HK-2 (cell line): Measurements from ENCODE around the gene FRMD3.
"Not testable (repeated sequence)": the region's sequence is repeated elsewhere in the genome, so short reads cannot be mapped to it uniquely, and the experiment has no call there.

Experiments used
- DNase-seq: peaks from one replicate; pipeline ENCODE4 v3.0.0-alpha.2; 2018; ENCODE audit not compliant: unreplicated experiment

The FRMD3 gene

DNA sequence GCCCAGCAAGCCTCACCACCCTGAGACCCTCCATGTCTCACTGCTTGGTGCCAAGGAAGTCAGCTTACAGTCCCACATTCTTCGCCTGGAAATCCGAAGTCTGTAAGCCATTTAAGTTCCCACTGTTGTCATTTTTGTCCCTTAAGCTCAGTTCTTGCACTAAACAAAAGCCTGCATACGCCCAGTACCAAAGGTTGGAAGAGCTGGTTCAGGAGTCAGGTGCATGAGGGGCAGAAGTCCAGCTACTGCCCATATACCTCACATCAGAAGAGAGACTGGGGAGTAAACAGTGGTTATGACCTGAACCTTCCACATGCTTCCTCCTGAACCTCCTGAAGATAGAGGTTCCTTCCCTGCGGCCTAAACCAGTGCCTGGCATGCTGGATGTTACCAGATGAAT is 146.0 kb downstream of the FRMD3 start:
- DNase-seq, result no peak

DNA sequence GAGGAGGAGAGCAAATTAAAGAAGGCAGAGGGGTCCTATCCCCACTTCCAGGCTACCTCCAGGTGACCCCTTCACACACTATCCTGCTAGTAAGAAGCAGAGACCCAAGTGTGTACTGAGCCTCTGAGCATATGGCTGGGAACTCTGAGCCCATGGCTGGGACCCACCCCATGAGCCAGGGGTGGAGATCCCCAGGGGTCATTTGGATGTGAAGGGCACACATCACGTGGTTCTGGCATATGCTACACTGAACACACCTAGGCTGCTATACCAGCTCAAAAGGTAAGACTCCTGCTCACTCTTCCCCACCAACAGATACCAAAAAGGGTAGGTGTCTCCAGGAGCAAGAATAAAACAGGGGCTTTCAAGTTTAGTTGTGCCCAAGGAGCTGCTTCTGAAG is 149.9 kb downstream of the FRMD3 start:
- DNase-seq, result no peak

DNA sequence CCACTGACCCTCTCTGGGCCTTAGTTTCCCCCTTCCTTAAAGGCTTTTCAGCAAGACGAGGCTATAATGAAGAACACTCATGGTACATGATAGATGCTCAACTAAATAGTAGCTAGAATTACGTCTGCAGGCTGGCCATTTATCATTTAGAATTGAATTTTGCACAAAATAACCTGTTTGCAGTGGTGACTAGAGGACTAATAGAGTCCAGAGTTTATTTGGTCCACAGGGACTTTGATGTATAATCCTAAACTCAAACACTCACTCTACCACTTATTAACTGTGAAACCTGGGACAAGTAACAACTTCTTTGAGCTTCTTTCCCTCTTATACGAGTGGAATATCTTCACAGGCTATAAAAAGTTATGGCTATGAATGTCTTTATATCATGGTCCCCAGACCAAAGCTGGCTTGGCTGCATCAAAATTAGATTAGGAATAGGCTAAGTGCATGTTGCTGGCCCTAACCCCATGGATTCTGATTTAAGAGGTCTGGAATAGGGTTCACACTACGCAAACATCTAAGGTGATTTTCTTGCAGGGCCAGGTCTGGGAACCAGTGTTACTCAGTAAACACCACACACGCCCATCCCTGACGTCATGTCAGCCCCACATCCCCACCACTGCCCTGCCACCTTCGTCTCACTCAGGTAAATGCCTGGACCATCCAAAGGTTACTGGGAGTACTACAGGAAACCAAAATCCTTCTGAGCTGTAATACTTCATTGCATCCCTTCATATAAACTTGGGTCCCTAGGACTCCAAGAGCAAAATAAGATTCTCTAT is 150.6 kb downstream of the FRMD3 start:
- no peak for DNase-seq

DNA sequence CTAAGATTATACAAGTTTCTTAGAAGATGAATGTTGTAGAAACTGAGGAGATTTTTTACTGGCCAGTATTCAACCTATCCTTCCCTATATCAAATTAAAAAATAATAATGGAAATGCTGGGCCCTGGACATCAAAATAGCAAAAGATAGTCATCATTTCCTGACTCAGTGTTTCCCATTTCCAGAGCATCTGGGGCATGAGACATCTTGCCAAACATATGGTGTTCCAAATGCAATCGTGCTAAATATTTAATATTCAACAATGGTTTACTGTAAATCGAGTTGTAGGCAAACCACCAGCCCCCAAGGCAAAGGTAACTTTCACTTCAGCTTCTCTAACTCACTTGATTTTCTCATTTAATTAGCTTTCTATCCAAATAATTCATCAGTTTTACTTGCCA is 152.9 kb downstream of the FRMD3 start:
- DNase-seq, result no peak

DNA sequence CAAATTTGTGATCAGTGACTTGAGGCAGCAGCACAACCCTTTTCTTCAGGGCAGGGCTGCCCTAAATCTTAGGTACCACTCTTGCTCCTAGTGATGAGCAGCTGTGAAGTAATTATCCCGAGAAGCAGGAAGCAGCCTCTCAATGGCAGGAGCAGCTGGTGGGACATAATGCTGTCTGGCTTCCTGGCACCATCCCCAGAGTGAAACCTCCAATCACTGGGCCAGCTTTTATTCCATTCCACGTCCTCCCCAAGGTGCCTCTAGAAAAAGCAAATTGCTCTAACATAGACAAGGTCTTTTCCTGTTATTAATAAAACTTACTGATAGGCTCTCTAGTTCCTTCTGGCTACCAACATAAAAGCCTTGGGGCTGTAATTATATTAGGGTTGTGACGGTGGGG is 154.0 kb downstream of the FRMD3 start:
- no peak for DNase-seq

DNA sequence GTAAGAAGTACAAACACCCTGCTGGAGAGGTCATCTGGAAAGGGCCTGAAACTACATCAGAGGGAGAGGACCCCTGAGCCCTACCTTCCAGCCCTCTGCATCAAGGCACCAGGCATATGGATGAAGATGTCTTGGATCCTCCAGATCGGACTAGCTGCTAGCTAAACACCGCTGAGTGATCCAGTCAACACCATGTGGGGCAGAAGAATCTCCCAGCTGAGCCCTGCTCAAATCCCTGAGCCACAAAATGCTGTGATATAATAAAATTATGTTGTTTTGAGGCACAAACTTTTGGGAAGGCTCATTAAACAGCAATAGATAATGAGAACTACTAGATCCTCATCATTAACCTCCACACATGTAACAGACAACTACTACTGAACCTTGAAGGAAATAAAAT is 155.2 kb downstream of the FRMD3 start:
- DNase-seq, result no peak

DNA sequence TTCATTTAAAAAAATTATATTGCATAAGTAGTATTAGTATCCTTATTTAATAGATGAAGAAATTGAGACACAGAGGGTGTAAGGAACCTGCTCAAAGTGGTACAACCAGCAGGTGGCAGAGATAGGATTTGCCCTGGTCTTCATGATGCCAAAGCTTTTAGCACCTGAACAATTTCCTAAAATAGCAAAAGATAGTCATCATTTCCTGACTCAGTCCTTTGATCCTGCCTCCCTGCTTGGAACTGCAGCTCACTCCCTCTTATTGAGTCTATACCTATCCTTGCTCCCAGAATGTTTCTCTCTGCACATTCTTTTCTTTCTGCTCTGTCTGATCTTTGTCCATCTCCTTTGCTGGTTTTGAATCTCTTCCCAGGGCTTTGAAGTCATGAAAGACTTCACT is 155.8 kb downstream of the FRMD3 start:
- no peak for DNase-seq

DNA sequence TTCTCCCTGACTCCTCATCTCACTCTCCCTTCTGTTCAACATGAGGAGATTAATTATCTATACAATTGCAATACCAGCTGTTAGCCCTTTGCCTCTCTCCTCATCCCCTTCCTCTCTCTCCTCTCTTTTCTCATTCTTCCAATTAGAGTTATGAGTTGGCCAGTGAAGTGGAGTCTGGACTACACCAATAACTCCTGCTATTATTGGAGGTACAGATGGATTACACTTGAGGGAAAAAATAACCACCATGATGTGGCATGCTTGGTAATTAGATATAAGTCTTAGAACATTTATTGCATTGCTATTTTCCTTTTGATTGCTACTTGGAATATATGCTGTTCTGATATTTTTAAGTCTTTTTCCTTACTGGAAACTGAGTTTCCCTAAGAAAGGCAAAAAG is 159.2 kb downstream of the FRMD3 start:
- no peak for DNase-seq

DNA sequence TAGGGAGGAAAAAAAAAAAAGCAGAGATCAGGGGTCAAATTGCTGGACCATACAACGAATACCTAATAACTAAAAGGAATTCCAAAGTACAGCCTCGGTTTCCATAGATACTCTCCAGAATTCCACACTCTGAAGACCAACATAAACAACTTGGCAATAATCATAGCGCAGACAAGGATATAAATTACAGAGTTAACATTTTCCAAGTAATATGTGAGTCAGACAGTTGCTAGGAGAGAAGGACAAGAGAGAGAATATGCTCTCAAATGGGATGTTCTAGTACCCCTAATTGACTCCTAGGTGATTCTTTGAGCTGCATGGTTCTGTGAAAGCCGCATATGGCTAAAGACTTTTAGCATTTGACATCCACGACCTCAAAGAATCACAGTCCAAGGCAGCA is 165.2 kb downstream of the FRMD3 start:
- DNase-seq, result no peak

DNA sequence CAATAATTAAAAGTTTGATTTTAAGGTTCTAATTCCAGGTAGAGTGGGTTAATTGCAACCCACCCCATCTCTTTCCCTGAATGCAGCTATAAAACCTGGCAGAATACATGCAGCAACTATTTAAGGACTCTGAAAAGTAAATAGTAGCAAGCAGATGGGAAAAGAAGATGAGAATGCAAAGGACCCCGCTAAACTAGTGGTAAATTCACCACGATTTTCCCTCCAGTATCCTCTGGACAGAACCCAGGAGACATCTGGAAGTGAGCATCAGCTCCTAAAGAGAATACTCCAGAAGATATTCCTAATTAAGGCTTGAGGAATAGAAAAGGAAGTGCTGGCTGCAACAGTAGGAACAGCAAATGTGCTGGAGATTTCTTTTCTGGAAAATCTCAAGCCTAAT is 170.9 kb downstream of the FRMD3 start:
- DNase-seq, result no peak

DNA sequence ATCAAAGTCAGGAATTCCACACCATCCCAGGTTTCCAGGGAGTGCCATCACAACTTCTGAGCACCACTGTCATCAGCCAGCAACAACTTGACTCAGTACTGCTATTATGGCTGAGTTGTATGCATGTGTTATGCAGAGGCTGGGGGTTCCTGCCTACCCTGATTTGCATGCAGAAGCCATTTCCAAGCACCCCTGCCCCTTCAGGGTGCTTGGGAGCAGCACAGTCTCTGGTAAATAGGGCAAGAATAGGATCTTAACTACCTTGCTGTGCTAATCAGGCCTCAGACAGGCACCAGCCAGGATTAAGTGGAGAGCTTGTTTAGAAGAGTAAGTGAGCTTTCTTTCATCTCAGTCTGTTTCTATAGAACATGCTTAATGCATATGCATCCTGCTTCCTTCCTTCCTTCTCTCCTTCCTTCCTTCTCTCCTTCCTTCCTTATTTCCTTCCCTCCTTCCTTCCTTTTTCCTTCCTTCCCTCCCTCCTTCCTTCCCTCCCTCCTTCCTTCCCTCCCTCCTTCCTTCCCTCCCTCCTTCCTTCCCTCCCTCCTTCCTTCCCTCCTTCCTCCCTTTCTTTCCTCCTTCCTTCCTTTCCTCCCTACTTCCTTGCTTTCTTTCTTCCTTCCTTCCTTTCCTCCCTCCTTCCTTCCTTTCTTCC is 175.7 kb downstream of the FRMD3 start:
- DNase-seq, result no peak

DNA sequence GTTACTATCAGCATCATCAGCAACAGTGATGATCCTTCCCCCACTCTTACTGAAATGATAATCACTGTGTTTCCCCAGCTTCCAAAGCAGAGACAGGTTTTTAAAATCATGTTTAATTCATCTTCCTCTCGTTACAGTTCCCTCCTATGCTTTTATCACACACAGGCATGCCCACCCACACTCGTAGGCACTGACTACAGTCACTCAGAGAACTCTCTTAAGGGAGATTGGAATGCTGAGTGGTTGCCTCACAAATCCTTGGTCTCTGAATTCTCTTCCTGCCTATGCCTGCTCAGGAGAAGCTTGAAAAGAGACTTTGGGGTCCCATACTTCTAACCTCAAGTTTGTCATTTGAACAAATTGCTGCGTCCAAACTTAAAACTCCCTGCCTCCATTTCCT is 179.2 kb downstream of the FRMD3 start:
- no peak for DNase-seq

DNA sequence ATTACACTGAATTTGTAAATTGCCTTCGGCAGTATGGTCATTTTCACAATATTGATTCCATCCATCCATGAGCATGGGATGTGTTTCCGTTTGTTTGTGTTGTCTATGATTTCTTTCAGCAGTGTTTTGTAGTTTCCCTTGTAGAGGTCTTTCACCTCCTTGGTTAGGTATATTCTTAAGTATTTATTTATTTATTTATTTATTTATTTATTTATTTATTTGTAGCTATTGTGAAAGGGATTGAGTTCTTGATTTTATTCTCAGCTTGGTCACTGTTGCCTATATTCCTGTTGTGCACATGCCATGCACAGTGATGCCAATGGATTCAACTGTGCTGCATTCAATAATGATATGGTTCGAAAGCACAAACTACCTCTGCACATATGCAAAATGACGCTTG is 179.7 kb downstream of the FRMD3 start:
- not testable (repeated sequence) for DNase-seq

DNA sequence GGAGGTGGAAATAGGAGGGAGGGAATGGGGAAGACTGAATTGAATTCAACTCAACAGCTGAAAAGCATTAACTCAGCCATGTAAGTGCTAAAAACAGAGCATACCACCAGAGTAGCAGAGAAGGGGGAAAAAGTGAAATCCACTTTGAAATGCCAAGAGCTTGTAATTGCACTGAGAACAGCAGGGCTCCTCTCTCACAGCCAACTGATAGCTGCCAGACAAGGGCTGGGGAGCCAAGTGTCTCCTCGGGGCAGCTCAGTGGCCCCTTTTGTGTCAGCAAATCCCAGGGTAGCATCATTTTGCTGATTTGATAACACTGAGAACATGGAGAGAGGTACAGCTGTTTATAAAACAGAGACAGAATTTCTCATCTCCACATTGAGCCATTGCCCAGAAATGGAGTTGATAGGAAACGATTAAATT is 182.5 kb downstream of the FRMD3 start:
- no peak for DNase-seq

DNA sequence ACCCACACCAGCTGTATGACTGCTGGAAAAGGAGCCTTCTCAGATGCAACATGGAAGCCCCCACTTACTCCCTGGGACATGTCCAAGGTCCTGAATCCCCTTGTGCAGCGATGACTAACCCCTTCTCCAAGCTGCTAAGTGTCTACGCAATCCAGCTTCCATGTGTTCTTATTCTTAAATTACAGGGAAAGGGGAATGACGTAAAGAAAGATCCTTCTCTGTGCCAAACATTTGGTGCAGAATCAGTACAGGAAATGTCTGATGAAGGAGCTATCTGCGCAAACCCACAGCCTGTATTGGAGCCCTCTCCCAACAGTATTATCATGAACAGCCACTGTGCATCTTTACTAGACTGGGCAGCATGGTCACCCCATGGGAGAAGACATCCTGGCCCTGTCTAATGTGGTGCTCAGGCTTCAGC is 183.2 kb downstream of the FRMD3 start:
- no peak for DNase-seq

DNA sequence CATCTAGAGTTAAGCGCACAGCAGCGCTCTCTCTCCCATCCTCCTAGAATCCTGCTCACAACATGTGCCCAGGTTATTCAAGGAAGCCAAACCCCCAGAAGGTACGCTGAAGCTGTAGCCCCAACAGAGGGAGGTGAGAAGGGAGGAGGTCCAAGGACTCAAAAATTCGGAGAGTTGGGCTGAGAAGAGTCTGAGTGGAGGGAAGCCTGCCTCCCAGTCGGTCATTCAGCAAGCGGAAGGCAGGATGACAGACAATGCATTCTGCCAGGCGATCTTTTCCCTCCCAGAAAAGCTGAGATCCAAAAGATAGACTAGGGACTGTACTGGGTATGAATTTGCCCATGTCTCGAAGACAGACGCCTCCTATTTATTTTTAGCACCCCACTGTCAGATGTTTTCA is 189.2 kb downstream of the FRMD3 start:
- no peak for DNase-seq

DNA sequence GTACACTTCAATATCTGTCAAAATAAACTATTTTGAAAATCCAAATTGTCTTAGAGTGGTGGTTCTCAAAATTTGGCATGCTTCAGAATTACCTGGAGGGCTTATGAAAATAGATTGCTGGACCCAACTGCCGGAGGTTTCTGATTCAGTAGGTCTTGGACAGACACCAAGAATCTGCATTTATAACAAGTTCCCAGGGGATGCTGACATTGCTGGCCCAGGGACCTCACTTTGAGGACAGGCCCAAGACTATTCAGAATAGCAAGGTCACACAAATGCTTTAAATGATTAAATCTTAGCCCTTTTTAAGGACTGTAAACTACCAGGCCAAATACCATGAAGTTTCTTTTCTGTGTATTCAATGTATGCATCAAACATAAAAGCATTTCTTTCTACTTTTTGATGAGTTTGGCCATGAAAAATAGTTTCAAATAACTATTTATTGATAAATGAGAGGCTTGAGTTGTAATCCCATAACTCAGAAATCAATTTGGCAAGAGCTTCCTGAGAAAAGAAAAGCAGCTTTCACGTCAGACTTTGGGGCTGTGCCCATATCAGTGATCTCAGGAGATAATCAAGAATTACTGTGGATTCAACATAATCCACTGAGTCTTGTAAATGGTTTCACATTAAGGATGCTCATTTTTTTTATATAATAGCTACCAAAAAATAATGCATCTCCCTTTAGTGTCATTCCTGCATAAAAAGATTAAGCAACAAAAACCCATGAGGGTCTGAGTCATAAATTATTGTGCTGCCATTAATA is 191.4 kb downstream of the FRMD3 start:
- DNase-seq, result no peak

DNA sequence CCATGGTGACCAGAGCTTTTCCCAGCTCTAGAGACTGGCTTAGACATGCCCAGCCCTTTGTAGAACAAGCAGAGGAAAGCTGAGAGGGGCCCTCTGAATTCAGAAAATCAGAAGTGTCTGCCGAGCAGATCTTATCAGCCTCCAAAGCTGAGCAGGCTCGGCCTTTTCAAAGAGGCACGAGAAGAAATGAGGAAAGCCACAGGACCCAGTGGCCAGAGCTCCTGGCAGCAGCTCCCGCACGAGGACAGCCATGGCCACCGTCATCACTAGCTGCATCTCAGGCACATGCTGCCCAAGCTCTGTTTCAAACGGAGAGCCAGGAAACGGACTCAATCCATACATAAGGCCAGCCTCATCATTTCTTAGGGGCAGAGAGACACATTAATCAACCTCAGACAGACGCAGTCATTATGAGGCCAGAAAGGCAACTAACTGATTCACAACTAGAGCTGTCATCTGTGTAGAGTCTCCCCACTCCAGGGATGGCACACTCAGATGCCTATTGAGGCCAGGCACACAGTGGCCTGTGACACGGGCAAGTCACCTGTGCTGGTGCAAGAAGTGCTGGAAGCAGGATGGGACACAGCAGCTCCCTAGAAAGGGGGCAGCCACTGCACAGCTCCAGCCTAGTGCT is 194.7 kb downstream of the FRMD3 start:
- no peak for DNase-seq

DNA sequence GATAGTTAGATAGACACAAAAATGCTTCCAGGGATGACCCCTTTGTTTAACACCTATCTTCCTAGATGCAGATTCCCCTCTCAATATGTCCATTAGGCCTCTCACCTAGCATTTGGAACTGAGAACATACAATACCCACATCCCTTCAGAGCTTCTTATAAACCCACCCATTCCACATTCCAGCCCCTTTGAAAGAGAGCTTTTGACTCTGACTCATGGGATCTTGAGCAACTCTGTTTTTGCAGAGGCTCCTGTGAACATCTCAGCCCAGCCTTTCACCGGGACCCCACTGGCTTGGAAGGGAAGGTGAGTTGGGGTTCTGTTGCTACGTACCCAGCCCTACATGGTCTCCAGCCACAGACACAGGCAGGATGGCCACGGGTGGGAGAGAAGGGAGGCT is 195.5 kb downstream of the FRMD3 start:
- DNase-seq, result no peak

DNA sequence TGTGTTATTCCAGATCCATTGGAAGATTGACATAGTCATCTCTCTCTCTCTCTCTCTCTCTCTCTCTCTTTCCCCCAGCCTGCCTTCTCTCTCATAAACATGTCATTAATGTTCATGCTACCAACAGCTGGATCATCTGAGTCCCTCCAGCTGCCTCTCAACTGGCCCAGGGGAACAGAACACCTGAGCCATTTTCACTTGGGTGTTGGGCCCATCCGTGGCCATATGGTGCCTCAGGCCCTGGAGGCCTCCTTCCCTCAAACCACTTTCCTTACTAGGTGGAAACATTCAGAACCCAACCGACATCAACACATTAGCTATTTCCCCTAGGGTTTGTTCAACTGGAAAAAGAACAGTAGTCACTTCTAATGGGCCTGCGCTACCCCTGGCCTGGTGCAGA is 196.2 kb downstream of the FRMD3 start:
- no peak for DNase-seq

DNA sequence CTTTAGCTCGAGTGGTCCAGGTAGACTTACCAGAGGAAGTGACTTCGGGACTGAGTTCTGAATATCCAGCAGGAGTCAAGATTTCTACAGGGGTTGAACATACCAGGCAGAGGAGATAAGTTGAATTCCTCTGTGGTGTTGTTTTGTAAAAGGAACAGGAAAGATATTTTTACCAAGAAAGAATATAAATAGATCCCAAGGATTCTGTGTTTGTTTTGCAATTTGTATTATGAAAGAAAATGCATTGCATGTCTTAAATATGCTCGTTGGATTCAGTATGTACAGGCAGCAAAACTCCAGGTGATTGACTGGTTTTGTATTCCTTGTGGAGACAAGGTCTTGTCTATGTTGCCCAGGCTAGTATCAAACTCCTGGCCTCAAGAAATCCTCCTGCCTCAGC is 197.8 kb downstream of the FRMD3 start:
- DNase-seq, result no peak

DNA sequence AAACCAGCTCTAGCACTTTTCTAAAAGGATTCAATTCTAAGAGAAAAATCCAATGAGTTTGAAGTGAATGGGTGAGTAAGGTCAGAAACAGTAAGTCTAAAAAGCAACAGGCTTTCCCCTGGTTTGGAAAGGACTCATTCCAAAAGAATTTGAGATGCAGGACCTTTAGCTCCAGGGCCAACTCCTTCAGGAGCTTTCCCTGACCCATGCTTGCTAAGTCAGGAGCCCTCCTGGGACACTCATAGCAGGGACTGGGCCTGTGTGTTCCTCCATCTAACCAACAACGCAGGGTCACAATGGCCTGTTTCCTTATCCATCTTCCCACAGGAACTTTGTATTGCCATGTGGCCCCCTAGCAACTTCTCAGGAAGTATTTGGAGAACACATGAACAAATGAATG is 198.8 kb downstream of the FRMD3 start:
- DNase-seq, result no peak
